Liver (tissue), 2 donors: ENCODE measurements around the gene C22orf23.

Experiments used
- HNF4A ChIP-seq, 2 donors: conservative IDR thresholded peaks; 2 replicates each; pipeline ENCODE4 v1.6.1; 2016; ENCODE audit warnings: antibody characterized with exemption in 2 of 2, mild to moderate bottlenecking in 2 of 2
- YY1 ChIP-seq: IDR thresholded peaks from 2 replicates; pipeline ENCODE4 v1.6.1; 2016; ENCODE audit warnings: antibody characterized with exemption, mild to moderate bottlenecking
- donor health status: healthy.

DNA sequence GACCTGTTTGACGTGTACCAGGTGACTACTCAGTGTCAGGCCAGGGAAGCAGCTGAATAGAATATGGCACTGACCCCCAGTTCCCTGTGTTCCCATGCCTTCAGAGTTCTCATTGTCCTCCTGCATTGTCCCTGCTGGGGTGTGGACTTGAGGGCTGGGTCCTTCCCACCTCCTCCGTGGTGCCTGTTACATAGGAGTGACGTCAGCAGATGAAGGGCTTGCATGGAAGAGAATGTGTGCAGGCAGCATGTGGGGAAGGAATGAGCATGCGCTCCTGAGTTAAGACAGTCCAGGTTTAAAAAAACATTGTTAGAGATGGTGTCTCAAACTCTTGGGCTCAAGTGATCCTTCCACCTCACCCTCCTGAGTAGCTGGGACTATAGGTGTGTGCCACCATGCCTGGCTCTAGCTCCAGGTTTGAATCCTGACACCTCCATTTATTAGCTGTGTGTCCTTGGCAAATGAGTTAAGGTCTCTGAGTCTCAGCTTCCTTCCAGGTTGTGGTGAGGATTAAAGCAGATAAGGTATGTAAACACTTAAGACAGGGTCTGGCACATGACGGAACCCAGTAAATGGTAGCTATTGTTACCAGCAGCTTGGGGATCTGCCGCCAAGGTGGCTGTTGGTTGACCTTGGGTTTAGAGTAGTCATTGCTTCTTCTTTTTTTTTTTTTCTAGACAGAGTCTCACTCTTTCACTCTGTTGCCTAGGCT lies 38.5 kb upstream of the C22orf23 start:
- TF ChIP-seq HNF4A (conservative IDR thresholded peaks at IDR 0.05) (no peak), YY1 (no peak)
